GM18907 (cell line): ENCODE measurements around the gene ZC3HAV1L.
"Not testable (repeated sequence)": the region's sequence is repeated elsewhere in the genome, so short reads cannot be mapped to it uniquely, and the experiment has no call there.

ENCODE experiments used
- ATAC-seq: cut with Tn5 transposase; IDR thresholded peaks from one replicate; pipeline ENCODE4 v1.9.1; 2021; ENCODE audit warnings: mild to moderate bottlenecking, moderate library complexity; ENCODE audit not compliant: unreplicated experiment

ZC3HAV1L gene

DNA sequence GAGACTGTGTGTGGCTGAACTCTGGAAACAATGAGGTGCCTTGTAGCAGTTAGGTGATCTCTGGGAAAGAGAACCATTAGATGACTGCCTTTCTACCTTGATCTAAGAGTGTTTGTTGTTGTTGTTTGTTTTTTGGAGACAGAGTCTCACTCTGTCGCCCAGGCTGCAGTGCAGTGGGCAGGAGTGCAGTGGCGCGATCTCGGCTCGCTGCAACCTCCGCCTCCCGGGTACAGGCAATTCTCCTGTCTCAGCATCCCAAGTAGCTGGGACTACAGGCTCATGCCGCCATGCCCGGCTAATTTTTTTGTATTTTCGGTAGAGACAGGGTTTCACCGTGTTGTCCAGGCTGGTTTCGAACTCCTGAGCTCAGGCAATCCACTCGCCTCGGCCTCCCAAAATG is 18.8 kb upstream of the ZC3HAV1L start:
- not testable (repeated sequence) for ATAC-seq

DNA sequence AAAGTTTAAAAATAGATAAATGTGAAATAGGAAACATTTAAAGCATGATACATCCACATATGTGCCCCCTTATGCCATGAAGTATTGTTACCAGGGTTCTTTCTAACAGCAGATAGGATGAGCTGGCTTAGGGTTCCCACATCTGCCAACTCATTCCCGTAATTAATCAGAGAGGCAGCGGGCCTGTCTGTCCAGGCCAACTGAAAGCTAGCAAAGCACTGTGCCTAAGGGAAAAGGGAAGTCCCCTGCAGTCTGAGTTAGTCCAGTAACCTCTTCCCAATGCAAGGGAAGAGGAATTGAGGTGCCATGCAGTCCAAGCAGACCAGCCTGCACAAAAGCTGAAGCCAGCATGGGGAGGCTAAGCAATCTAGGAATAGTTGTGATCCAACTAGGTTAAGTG is 18.3 kb upstream of the ZC3HAV1L start:
- no peak for ATAC-seq

DNA sequence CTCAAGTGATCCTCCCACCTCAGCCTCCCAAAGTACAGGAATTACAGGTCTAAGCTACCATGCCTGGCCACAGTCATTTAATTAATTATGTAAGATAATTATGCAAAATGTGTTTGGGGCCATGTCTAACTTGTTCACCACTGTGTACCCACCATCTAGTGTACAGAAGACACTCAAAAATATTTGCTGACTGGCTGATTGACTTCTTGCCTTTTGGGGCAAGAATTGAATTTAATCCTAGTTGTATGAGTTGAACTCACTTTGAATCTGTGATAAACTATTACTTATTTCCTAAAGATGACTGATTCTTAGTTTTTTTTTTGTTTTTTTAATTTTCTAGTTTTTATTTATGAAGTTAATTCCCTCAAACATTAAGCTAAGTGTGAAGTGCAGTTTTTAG is 15.8 kb upstream of the ZC3HAV1L start:
- no peak for ATAC-seq

DNA sequence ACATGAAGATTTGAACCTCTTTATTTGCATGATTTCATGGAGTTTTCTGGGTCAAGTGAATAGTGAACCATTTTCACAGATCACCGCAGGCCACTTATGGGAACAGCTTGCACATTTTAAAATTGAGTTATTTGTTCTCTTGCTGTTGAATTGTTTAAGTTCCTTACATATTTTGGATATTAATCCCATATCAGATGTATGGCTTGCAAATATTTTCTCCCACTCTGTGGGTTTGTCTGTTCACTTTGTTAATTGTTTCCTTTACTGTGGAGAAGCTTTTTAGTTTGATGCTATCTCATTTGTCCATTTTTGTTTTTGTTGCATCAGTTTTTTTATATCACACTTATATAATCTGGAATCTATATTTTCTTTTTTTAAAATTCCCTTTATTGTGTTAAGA is 14.1 kb upstream of the ZC3HAV1L start:
- ATAC-seq, result no peak

DNA sequence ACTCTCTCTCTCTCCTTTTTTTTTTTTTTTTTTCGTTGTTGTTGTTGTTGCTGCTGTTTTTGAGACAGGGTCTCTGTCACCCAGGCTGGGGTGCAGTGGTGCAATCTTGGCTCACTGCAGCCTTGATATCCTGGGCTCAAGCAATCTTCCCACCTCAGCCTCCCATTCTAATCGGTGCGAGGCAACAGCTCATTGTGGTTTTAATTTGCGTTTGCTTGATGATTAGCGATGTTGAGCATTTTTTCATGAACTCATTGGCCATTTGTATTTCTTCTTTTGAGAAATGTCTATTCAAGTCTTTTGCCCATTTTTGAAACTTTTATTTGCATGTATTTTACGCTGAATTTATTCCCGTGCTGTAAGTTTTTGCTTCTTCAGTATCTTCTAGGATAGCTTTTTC is 13.3 kb upstream of the ZC3HAV1L start:
- ATAC-seq, result no peak

DNA sequence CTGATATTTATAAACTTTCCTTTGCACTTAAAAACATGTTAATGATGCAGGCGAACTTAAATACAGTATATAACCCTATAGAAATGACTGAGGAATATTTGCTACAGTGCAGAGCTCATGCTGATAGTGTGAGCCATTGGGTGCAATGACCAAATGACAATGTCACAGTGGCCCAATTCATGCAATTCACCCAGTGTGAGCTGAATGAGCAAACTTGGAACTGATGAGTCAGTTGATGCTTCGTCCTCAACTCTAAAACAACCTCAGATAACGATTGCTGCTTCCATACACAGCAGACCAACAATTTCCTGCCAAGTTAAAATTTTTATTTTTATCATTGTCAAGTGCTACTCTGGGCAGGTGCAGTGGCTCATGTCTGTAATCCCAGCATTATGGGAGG is 12.1 kb upstream of the ZC3HAV1L start:
- no peak for ATAC-seq

DNA sequence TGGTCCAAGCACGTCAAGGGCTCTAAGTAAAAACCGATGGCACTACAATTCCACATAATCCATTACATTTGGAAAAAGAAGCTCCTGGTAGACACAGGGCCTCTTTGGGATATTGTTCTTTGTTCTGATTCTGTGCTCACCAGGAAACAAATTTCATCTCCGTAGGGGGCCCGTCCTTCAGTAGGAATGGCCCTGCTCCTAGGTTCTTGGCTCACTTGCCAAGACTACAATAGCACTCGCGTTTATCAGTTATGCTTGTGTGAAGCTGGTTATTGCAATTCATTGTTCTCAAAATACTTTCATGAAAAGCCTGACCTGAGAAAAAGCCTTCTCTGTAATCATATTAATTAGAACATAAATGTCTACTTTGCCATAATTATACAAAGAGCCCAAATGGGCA is 10.3 kb upstream of the ZC3HAV1L start:
- ATAC-seq, result no peak

DNA sequence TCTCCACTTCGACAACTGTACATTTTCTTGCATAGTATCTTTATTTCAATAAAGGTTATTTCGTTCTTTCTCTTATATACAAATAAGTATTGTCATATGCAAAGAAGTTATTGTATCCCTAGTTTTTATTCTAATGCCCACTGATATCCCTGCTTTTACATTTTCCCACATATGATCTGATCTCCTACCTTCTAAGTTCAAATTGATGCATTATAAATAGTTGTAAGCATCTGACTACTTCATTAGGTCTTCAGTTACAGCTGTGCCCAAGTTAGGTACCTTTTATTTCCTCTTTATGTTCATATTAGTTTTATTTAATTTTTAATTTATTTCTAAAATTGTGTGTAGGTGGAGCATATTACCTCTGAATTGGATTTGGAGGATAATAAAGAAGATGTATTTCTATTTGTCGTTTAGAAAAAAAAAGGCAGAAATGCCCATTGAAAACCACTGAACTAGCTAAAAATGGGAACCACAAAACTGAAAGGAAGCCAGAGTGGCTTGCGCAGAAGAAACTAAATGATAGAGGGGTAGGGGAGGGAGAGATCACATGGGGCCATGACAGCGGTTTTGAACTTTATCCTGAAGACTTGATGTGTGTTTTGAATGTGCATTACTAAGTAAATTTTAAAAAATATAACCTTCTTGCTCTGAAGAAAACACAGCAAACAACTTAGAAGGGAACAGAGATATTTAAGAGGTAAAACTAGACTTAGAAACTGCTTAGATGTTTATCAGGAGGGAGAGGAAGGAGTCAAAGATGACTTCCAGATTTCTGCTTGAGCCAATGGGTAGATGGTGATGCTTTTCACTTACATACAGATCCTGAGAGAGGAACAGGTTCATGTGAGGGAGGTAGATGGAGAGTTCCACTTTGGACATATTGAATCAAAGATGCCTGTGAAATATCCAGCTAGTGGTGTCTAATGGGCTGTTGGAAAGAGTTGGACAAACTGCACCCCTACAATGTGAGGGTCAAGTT is 9.3 kb upstream of the ZC3HAV1L start:
- no peak for ATAC-seq

DNA sequence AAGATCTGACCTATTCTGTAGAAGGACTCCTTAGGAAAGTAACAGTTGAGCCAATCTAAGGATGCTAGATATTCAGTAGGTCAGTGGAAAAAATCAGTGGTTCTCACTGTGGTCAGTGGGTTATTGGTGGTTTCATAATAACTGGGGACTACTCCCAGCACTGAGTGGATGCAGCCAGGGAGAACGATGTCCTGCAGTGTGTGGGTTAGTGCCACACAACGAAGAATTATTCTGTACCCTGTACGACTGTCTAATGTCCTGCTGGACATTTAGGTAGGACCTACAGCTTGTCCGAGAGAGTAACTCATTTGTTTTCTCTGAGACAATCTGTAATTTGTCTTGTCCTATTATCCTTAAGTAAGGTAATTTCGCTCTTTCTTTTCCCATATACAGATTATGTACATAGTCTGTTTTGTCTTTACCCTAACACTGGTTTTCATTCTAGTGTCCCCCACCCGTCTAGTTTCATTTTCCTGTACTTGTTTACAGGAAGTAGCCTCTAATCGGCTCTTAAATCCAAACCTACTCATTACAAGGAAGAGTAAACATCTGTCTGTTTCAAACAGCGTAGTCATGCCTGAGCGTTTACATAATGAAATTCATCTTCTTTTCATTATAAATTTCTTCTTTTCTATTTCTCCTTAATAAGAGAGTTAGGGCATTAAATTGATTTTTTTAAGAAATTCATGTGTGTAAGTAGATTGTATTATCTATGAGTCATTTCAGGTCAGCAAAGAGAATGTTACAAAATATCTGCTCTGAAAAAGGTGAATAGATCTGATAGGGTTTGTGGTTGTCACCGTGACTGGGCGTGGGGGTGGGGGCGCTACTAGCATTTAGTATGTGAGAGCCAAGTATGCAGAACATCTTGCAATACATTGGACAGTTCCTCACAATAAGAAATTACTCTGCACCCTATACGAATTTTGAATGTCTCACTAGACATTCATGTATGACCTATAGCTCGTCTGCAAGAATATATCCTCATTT is 8.3 kb upstream of the ZC3HAV1L start:
- ATAC-seq, result peak; percentile 51

DNA sequence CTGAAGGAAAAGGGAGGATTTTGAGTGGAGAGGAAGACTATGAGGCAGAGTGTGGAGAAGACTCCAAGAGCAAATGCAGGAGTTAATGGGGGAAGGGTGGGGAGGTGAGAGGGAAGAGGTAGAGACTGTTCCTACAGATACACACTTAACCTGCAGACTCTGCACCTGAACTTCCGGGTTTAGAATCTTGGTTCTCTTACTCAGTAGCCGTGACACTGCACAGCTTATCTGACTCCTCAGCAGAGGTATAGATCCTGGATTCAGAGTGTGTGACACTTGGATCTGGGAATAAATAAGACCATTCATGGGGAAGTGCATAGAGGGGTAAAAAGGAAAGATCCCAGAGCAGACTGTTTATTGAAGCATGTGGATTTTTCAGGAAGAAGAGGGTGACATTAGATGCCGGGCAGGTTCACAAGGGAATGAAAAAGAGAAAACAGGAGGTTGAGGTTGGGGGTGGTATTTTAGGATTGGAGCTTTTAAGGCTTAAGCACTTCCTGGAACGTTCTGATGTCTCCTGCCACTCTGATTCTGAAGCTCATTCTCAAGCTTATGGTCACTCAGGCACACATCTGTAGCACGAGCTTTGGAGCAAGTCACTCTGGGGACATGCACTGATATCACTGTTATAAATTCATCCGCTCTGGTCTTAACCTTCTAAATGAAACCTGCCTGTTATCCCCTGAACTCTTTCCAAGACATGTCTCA is 5.7 kb upstream of the ZC3HAV1L start:
- no peak for ATAC-seq

DNA sequence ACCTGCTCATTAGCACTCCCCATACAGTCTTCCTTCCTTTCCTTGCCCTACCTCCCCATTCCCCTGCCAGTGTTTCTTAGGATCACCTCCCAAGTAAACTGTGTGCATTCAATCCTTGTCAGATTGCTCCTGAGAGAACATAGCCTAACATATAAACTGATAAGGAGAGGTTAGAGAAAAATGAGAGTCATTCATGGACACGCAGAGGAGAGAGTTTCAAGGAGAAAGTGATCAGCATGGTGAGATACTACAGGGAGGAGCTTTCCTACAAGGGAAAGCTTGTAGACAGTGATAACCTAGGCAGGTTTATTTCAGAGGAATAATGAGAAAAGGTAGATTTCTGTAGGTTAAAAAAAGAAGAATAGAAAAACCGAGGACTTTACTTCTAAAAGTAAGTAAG is 2.8 kb upstream of the ZC3HAV1L start:
- ATAC-seq, result no peak

DNA sequence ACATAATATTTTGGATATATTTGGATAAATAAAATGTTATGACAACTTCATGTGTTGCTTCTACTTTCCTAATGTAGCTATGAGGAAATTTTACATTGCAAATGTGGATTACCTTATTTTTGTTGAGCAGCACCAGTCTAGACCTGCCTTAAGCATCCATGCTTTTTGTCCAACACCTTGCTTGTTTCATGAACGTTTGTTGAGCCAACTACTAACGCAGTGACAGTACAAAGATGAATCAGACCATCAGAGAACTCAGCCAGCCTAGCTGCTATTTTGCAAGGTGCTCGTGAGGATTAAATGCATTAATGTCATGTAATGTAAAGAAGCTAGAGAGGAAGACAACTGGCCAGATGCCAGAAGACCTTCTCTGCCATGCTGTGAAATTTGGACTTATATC is 1.1 kb upstream of the ZC3HAV1L start:
- no peak for ATAC-seq

DNA sequence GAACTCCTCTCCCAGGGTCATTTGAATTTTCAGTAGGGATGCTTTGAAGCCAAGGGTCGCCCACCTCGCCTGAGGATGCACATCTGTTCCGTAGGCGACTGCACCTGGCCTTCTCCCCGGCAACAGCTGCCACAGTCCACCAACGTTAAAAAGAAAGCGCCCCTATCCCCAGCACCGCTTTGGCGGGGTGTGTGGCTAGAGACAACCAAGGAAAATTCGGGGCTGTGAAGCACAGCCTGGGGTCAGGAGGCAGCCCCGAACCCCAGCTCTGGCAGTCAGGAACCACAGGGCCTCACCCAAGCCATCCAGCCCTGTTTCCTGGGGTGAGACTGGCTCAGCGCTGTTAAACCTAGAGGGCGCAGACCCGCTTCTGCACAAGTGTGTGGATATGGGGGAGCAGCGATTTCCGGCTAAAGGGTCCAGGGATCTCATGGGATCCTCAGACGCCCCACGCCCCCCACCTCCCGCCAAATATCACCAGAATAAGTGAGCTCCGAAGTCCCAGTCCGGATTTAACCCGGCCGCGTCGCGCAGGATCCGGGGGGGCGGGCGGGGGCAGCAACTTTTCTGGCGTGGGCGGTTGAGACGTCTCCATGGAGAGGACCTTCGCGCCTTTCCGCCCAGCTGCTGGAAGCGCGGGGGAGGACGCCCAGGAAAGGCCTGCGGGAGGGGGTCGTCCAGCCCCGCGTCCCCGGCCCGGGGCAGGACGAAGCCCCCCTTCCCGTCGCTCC is 822 bp downstream of the ZC3HAV1L start:
- ATAC-seq, result peak; percentile 47

DNA sequence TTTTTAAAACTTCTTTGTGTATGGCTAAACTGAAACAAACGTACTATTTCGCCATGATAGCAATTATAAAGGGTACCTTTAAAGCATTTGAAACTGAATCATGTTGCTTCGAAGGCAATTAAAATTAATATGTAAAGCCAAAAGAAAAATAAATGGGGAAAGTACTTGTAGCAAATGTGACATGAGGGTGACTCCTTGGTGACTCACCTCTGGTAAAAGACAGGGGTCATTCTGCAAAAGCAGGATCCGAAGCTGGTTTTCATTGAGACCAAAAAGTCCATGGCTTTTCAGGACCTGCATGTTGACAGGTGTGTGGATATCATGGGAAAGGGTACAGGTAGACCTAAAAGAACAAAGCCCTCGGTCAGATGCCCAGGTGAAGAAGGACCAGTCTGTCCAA is 1.5 kb downstream of the ZC3HAV1L start:
- ATAC-seq, result no peak

DNA sequence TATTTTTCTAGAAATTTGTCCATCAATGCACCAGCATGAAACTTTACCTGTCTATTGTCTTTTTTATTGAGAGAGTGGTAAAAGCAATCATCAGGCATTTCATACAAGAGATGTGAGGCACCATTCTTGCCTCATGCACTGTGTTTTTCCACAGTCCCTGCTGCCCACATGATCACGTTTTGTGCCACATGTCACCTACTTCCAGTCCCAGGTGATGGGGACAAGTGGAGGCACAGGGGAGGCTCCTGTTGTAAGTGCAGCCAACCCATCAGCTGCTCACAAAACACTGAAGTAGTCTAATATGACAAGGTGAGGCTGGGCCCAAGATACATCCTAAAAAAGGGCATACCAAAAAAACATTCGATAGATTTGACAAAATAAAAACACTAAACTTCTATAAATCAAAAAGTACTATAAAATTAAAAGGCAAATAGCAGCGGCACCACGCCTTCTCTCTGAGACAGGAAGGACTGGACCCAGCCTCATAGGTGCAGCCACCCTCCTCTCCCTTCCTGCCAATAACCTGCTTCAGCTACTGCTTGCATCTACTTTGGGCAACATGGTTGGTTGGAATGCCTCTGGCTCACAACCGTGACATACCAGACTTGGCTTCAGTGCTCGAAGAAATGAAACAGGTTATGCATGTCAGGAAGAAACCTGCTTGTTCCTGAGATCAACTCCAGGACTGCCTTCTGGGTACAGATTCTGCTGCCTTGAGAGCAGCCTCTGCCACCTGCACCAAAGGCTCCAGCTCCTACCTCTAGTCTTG is 2.3 kb downstream of the ZC3HAV1L start:
- no peak for ATAC-seq

DNA sequence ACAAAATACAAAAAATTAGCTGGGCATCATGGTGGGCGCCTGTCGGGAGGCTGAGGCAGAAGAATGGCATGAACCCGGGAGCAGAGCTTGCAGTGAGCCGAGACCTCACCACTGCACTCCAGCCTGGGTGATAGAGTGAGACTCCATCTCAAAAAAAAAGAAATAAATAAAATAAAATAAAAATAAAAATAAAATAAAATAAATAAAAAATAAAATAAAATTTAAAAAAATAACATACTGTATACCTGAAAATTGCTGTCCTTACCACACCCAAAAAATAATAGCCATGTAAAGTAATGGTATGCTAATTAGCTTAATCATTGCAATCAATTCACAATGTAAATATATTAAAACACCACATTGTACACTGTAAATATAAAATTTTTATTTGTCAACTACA is 3.4 kb downstream of the ZC3HAV1L start:
- ATAC-seq, result no peak

DNA sequence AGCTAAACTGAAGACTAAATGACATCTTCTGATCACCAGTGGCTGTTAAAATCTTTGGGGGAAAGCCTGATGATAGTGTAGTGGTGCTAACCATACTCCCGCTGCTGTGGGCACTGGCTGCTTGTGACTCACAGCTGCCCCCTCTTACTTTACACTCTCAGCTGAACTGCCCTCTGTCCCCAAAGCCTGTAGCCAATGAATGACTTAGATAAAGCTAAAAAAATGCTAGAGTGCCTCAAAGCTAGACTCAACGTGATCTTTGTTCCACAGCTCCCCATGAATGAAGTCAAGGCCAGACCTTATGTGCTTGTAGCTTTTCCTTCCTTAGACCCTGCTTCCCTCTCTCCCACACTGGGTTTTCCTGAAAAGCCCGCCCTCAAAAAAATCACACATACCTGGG is 6.5 kb downstream of the ZC3HAV1L start:
- no peak for ATAC-seq

DNA sequence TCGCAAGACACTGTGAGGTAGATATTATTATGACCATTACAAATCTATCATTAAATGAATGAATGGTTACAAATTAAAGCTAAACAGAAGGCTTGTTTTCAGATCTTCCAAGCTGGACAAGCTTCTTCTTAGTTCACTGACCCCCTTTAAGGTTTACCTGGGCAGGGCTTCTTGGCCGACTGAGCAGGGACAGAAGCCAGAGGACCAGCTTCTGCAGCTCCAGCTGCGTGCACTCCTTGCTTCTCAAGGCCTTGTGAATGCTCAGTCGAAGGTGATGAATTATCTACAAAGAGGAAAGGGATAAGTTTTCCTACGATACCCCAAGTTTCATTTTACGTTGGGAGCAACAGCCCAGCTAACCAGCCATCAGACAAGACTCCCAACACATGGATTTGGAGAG is 9.3 kb downstream of the ZC3HAV1L start:
- no peak for ATAC-seq

DNA sequence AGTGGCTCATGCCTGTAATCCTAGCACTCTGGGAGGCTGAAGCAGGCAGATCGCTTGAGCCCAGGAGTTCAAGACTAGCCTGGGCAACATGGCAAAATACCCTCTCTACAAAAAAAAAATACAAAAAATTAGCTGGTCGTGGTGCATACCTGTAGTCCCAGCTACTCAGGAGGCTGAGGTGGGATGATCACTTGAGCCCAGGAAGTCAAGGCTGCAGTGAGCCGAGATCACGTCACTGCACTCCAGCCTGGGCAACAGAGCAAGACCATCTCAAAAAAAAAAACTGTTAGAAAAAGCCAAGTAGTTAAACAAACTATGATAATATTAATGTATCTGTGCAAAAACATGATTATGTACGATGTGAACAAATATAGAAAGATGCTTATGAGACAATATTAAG is 10.0 kb downstream of the ZC3HAV1L start:
- ATAC-seq, result not testable (repeated sequence)

DNA sequence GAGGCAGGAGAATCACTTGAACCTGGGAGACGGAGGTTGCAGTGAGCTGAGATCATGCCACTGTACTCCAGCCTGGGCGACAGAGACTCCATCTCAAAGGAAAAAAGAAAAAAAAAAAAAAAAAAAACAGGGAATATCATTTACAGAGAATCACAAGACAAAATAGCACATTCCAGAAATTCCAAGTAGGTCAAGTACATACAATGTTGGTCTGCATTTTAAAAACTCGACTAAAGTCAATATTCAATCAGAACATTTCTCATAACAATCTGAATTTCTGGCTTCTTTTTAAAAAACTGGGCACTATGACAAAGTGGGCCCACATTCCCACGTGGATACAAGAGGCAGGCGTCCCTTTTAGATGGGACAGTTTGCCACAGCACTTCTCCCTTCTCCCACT is 12.8 kb downstream of the ZC3HAV1L start:
- ATAC-seq, result no peak
